ENCODE measurements around the gene TMCO5A. TPM values are rescaled to one million over a fixed set of nuclear protein-coding genes. Genes with fewer than 3 reads are reported as not detected.
"Not testable (repeated sequence)": the region's sequence is repeated elsewhere in the genome, so short reads cannot be mapped to it uniquely, and the experiment has no call there.

The TMCO5A gene
- total RNA-seq, 2 donors from 2014 or later, result not detected

GRCh38 chr15:37933666-37934065 is 774 bp upstream of the TMCO5A start:
- peaks cover 11 to 14% of the 10 kb centered on the region in 2 donors for H3K9me3 Mint-ChIP-seq
- no peak for DNase-seq (ENCODE audit: low spot score in 2 of 2)
- no peak for ATAC-seq
- H3K36me3 Mint-ChIP-seq, result no peaks in the 10 kb centered on the region
- no peak overlapping the region for H3K27ac Mint-ChIP-seq

GRCh38 chr15:37940876-37941275 is 6.4 kb downstream of the TMCO5A start:
- ATAC-seq (no peak), DNase-seq (ENCODE audit: low spot score in 2 of 2) (no peak)
- peaks cover 0 to 7% of the 10 kb centered on the region in 2 donors for H3K9me3 Mint-ChIP-seq
- no peaks in the 10 kb centered on the region for H3K36me3 Mint-ChIP-seq
- H3K27ac Mint-ChIP-seq, result no peak overlapping the region

- DNase-seq (ENCODE audit: low spot score in 2 of 2) (no peak), ATAC-seq (no peak)
- no peaks in the 10 kb centered on the region for H3K36me3 Mint-ChIP-seq
- H3K9me3 Mint-ChIP-seq, result peaks cover 0 to under 1% of the 10 kb centered on the region in 2 donors
- H3K27ac Mint-ChIP-seq, result no peak overlapping the region
Measured at GRCh38 chr15:37941779-37942178, 7.3 kb downstream of the TMCO5A start.

- H3K27ac Mint-ChIP-seq, result no peak overlapping the region
- ATAC-seq, result no peak
- peaks cover 0 to 6% of the 10 kb centered on the region in 2 donors for H3K9me3 Mint-ChIP-seq
- H3K36me3 Mint-ChIP-seq, result no peaks in the 10 kb centered on the region
- no peak for DNase-seq (ENCODE audit: low spot score in 2 of 2)
Measured at GRCh38 chr15:37951999-37952398, 17.6 kb downstream of the TMCO5A start.

GRCh38 chr15:37960742-37961141 is 26.3 kb downstream of the TMCO5A start:
- peaks cover 13 to 14% of the 10 kb centered on the region in 2 donors for H3K9me3 Mint-ChIP-seq

GRCh38 chr15:37967788-37968187 is 33.3 kb downstream of the TMCO5A start:
- no peak for ATAC-seq
- no peak for DNase-seq (ENCODE audit: low spot score in 2 of 2)
- Mint-ChIP-seq H3K27ac (no peak overlapping the region), H3K36me3 (no peaks in the 10 kb centered on the region), H3K9me3 (peaks cover 4 to 11% of the 10 kb centered on the region in 2 donors)

More at GRCh38 chr15:37960742-37961141, 26.3 kb downstream of the TMCO5A start:
- H3K27ac Mint-ChIP-seq; H3K36me3 Mint-ChIP-seq; ATAC-seq; DNase-seq (ENCODE audit: low spot score in 2 of 2): not testable (repeated sequence)

- Mint-ChIP-seq H3K9me3 (peaks cover 5% of the 10 kb centered on the region in 2 donors), H3K36me3 (no peaks in the 10 kb centered on the region), H3K27ac (no peak overlapping the region)
- ATAC-seq (no peak), DNase-seq (ENCODE audit: low spot score in 2 of 2) (no peak)
Measured at GRCh38 chr15:37973856-37974255, 39.4 kb downstream of the TMCO5A start.

GRCh38 chr15:37978231-37978630 is 43.8 kb downstream of the TMCO5A start:
- DNase-seq (ENCODE audit: low spot score in 2 of 2) (no peak), ATAC-seq (no peak)
- H3K27ac Mint-ChIP-seq, result no peak overlapping the region
- H3K9me3 Mint-ChIP-seq, result peaks cover 5% of the 10 kb centered on the region in 2 donors
- no peaks in the 10 kb centered on the region for H3K36me3 Mint-ChIP-seq

GRCh38 chr15:37979671-37980409 is 45.4 kb downstream of the TMCO5A start:
- Mint-ChIP-seq H3K36me3 (no peaks in the 10 kb centered on the region), H3K9me3 (no peaks in the 10 kb centered on the region), H3K27ac (no peak overlapping the region)
- no peak for ATAC-seq
- DNase-seq (ENCODE audit: low spot score in 2 of 2), result no peak

GRCh38 chr15:37981201-37981600 is 46.8 kb downstream of the TMCO5A start:
- Mint-ChIP-seq H3K9me3 (no peaks in the 10 kb centered on the region), H3K36me3 (no peaks in the 10 kb centered on the region), H3K27ac (no peak overlapping the region)
- ATAC-seq, result no peak
- no peak for DNase-seq (ENCODE audit: low spot score in 2 of 2)

GRCh38 chr15:37981775-37982174 is 47.3 kb downstream of the TMCO5A start:
- Mint-ChIP-seq H3K27ac (no peak overlapping the region), H3K36me3 (no peaks in the 10 kb centered on the region), H3K9me3 (no peaks in the 10 kb centered on the region)

GRCh38 chr15:37984368-37984767 is 49.9 kb downstream of the TMCO5A start:
- Mint-ChIP-seq H3K27ac (no peak overlapping the region), H3K9me3 (peaks cover 4 to 7% of the 10 kb centered on the region in 2 donors), H3K36me3 (no peaks in the 10 kb centered on the region)
- no peak for DNase-seq (ENCODE audit: low spot score in 2 of 2)
- no peak for ATAC-seq

More at GRCh38 chr15:37981775-37982174, 47.3 kb downstream of the TMCO5A start:
- DNase-seq (ENCODE audit: low spot score in 2 of 2) (no peak), ATAC-seq (peak in 1 of 2 donors; percentile 20)

GRCh38 chr15:37995461-37996347 is 61.3 kb downstream of the TMCO5A start:
- Mint-ChIP-seq H3K36me3 (peaks cover 0 to 5% of the 10 kb centered on the region in 2 donors), H3K27ac (no peak overlapping the region), H3K9me3 (peaks cover 3 to 5% of the 10 kb centered on the region in 2 donors)
- peak in 1 of 2 donors; percentile 16 for DNase-seq (ENCODE audit: low spot score in 2 of 2)
- ATAC-seq, result no peak
